Spleen (tissue), 11 donors: Measurements from ENCODE around the gene MRGPRX3. TPM values are rescaled to one million over a fixed set of nuclear protein-coding genes. Genes with fewer than 3 reads are reported as not detected.

Source experiments
- DNase-seq: peaks from one replicate; pipeline ENCODE4 v3.0.0-alpha.2; 2020
- H3K27ac ChIP-seq, 8 donors: fragments of 200-600 bp; sonication (generic) in 7 of 8; 1 replicate in 4 of 8; 2 replicates in 4 of 8; pipeline versions ENCODE4 v1.5.0 to v1.8.0; 2016 to 2021; ENCODE audit warnings: inconsistent platforms in 4 of 8, mild to moderate bottlenecking in 4 of 8, moderate library complexity in 1 of 8
- H3K27me3 ChIP-seq, 7 donors: fragments of 200-600 bp; sonication (generic) in 6 of 7; replicated peaks in 1 of 7; 1 replicate in 4 of 7; 2 replicates in 3 of 7; pipeline versions ENCODE4 v1.5.0 to v1.8.0; 2016 to 2021; ENCODE audit warnings: inconsistent platforms in 3 of 7, mild to moderate bottlenecking in 1 of 7
- H3K36me3 ChIP-seq, 6 donors: fragments of 200-600 bp; sonication (generic) in 5 of 6; 1 replicate in 4 of 6; 2 replicates in 2 of 6; pipeline versions ENCODE4 v1.5.0 to v1.8.0; 2016 to 2021; ENCODE audit warnings: inconsistent platforms in 2 of 6
- H3K4me1 ChIP-seq, 6 donors: fragments of 200-600 bp; sonication (generic) in 5 of 6; 1 replicate in 3 of 6; 2 replicates in 3 of 6; pipeline versions ENCODE4 v1.5.0 to v1.8.0; 2016 to 2021; ENCODE audit warnings: inconsistent platforms in 3 of 6
- H3K4me3 ChIP-seq, 8 donors: fragments of 200-600 bp; sonication (generic) in 7 of 8; 1 replicate in 4 of 8; 2 replicates in 4 of 8; pipeline versions ENCODE4 v1.5.0 to v1.8.0; 2016 to 2021; ENCODE audit warnings: inconsistent platforms in 4 of 8, mild to moderate bottlenecking in 4 of 8, moderate library complexity in 2 of 8
- H3K9me3 ChIP-seq, 8 donors: fragments of 200-600 bp; sonication (generic) in 7 of 8; 1 replicate in 4 of 8; 2 replicates in 4 of 8; pipeline versions ENCODE4 v1.5.0 to v1.8.0; 2016 to 2021; ENCODE audit warnings: inconsistent platforms in 4 of 8
- POLR2A ChIP-seq, 3 donors: fragments of 450-650 bp; IDR thresholded peaks; one replicate each; pipeline ENCODE4 v1.5.1; 2017; ENCODE audit warnings: antibody characterized with exemption in 3 of 3, mild to moderate bottlenecking in 1 of 3
- POLR2AphosphoS5 ChIP-seq, 3 donors: sonication (generic); formaldehyde crosslinking; IDR thresholded peaks; one replicate each; pipeline ENCODE4 v1.5.1; 2017; ENCODE audit warnings: antibody characterized with exemption in 3 of 3
- WGBS, 5 donors: extraction: QIAGEN DNeasy Blood & Tissue Kit in 3 of 5; methylation state at CpG; one replicate each; pipeline versions ENCODE4 v1.1.5 to v1.1.7; 2013 to 2018; 5-methylcytosine and 5-hydroxymethylcytosine counted together
- intact Hi-C: fragments of 100-400 bp; cut with DNase I; formaldehyde crosslinking; loops from one replicate; pipeline ENCODE4 v1.15.0; 2023; ENCODE audit warnings: low total_unique reads
- polyA plus RNA-seq, 3 donors: library from polyadenylated mRNA; stranded (reverse); fragments of 200-250 nt; gene quantifications; one replicate each; pipeline ENCODE4 v1.2.1, GENCODE V29; 2013
- total RNA-seq, 7 donors: library from RNA; depleted of rRNA in 3 of 7; stranded (reverse); fragments of >200 nt in 3 of 7; fragmentation: NEBNext Ultra II Directional in 4 of 7; extraction: Animal tissue kit (Norgen Biotek cat#: 25700) in 4 of 7; gene quantifications; one replicate each; pipeline versions ENCODE4 v1.1.0 to v1.2.1, GENCODE V29; 2016 to 2021
- TF ChIP-seq, protein P1 (sequence below), 11 experiments: fragments of 200-600 bp in 7 of 11; fragments of 450-650 bp in 4 of 11; sonication (generic) in 4 of 11; IDR thresholded peaks in 8 of 11; conservative IDR thresholded peaks in 3 of 11; 1 replicate in 7 of 11; 2 replicates in 4 of 11; pipeline versions ENCODE4 v1.4.0 to v1.8.0; 2016 to 2021; ENCODE audit warnings: antibody characterized with exemption in 11 of 11, inconsistent platforms in 4 of 11, mild to moderate bottlenecking in 1 of 11
- donor health status: healthy with polysubstance abuse.
- donor health status: DM: no; HTN: no; CAD: no; lungs with moderate emphysema.
- donor health status: DM: no; HTN: no; CAD: no.
- donor health status: Bipolar disorder and iron deficiency.
- donor health status: healthy.
- donor health status: DM: no; HTN: no; CAD: no.
- donor health status: DM: yes; HTN: yes; CAD: no.

The MRGPRX3 gene
- total and polyA plus RNA-seq, 10 donors: not detected

DNA sequence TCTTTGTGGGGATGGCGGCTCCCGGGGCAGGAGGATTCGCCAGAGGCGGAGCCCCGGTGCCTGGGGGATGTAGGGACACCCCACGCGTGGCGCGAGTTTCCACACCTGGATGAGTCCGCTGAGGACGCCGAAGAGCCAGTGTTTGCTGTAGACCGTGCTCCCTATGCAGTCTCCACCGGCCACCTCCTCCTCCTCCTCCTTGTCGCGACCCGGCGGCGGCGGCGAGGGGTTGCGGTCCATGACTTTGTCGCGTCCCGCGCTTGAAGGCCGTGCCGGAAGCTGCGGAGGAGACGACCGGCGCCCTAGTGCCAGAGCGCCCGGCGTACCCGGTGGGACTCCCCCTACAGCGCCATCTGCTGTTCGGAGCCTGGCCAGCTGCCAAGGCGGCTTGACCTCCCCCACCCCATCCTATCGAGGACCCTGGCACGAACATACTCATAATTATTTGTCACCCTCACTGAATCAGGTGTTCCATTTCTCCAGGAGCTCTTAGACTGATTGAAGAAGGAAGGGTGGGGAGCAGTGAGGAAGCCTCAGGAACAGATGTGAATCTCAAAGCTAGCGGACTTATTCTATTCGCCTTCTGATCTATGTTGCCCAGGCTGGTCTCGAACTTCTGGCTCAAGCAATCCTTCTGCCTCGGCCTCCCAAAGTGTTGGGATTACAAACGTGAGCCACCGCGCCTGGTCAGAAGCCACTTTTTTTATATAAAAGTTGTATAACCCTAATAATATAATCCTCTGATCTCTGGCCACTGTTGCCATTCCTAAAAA is 26.4 kb upstream of the MRGPRX3 start, which contains the start of gene SAAL1:
Gene SAAL1, minus strand, starts transcription at position 281 of the 773 bp plus-strand sequence. Its CDS starts 41 bp downstream, at position 240.
- peak; percentile 97 for DNase-seq
- Histone ChIP-seq H3K27ac (peak within 1 kb of the TSS in 6 of 8 donors; percentile 41 to 83 (median 78)), H3K4me1 (peaks cover 7 to 43% (median 21%) of the 10 kb centered on the region in 6 donors), H3K9me3 (no peaks in the 10 kb centered on the region), H3K36me3 (peaks cover 0 to 29% (median 16%) of the 10 kb centered on the region in 6 donors), H3K4me3 (peak within 1 kb of the TSS; percentile 65 to 92 (median 84)), H3K27me3 (peaks cover 0 to 4% (median 0%) of the 10 kb centered on the region in 7 donors)
- WGBS, 5 donors: 5 to 13% (median 6%) methylated on average over 21 to 48 of the region's 48 CpGs
- TF ChIP-seq POLR2AphosphoS5 (IDR thresholded peaks at IDR 0.05): peak; percentile 92 to 93 (median 93)
- TF ChIP-seq, protein P1, sequence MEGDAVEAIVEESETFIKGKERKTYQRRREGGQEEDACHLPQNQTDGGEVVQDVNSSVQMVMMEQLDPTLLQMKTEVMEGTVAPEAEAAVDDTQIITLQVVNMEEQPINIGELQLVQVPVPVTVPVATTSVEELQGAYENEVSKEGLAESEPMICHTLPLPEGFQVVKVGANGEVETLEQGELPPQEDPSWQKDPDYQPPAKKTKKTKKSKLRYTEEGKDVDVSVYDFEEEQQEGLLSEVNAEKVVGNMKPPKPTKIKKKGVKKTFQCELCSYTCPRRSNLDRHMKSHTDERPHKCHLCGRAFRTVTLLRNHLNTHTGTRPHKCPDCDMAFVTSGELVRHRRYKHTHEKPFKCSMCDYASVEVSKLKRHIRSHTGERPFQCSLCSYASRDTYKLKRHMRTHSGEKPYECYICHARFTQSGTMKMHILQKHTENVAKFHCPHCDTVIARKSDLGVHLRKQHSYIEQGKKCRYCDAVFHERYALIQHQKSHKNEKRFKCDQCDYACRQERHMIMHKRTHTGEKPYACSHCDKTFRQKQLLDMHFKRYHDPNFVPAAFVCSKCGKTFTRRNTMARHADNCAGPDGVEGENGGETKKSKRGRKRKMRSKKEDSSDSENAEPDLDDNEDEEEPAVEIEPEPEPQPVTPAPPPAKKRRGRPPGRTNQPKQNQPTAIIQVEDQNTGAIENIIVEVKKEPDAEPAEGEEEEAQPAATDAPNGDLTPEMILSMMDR (IDR thresholded peaks at IDR 0.05 in 8 of 11, conservative IDR thresholded peaks at IDR 0.05 in 3 of 11): peak; percentile 40 to 87 (median 75)
- TF ChIP-seq POLR2A (IDR thresholded peaks at IDR 0.05): no peak
- intact Hi-C loops: loop anchor here (5.0 kb wide), 1 partner anchor 94 kb away; the partner anchor contains the start of gene SERGEF

DNA sequence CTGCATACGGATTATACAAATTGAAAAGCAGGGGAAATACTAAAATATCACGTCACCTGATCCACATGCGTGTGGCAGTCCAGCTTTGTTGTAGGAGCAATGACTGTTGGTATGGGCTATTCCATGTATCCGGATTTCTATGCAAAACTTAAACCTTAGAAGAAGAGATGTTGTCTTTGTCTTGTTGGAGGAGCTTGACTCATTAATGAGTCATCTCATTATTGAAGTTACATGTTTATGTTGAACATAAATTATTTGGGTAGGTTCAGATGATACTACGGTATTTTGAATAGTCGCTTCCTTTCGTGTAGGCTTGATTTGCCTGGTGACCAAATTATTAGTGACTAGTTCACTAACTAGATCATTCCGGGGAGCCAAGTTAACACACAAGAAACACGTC is 25.7 kb upstream of the MRGPRX3 start:
- 82 to 93% (median 90%) methylated on average over 9 of the region's 9 CpGs for WGBS, 5 donors
- Histone ChIP-seq H3K27ac (no peak overlapping the region), H3K36me3 (peaks cover 0 to 22% (median 12%) of the 10 kb centered on the region in 6 donors), H3K4me3 (peak overlapping the region in 2 of 8 donors; percentile 86 to 91), H3K4me1 (peaks cover 7 to 36% (median 21%) of the 10 kb centered on the region in 6 donors), H3K9me3 (no peaks in the 10 kb centered on the region), H3K27me3 (peaks cover 0 to 4% (median 0%) of the 10 kb centered on the region in 7 donors)
- intact Hi-C loops: loop anchor here (5.0 kb wide), 1 partner anchor 94 kb away; the partner anchor contains the start of gene SERGEF
- no peak for DNase-seq
- no peak for TF ChIP-seq POLR2AphosphoS5 (IDR thresholded peaks at IDR 0.05)
- TF ChIP-seq, protein P1 (IDR thresholded peaks at IDR 0.05 in 8 of 11, conservative IDR thresholded peaks at IDR 0.05 in 3 of 11): no peak
- TF ChIP-seq POLR2A (IDR thresholded peaks at IDR 0.05): no peak

DNA sequence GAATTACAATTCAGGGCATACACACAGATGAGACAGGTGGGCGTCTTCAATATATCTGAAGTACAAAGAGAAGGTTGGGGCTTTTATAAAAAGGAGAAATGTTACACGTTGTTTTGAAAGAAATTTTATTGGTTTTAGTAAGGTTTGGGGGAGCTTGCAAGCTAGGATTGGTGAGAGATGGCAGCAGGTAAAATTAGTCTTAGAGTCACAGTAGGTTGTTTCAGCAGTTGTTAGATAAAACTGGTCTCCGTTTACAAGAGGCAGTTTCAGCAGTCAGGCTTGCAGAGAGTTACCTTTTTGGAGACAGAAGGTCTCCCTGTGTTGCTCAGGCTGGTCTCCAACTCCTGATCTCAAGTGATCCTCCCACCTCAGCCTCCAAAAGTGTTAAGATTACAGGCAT is 24.1 kb upstream of the MRGPRX3 start:
- intact Hi-C loops: loop anchor here (5.0 kb wide), 1 partner anchor 96 kb away; the partner anchor contains the start of gene SERGEF
- WGBS, 5 donors: 57 to 73% (median 71%) methylated on average over 3 of the region's 3 CpGs

More for the DNA sequence above, 24.1 kb upstream of the MRGPRX3 start:
- TF ChIP-seq POLR2A (IDR thresholded peaks at IDR 0.05) (no peak), POLR2AphosphoS5 (IDR thresholded peaks at IDR 0.05) (no peak)
- TF ChIP-seq, protein P1 (IDR thresholded peaks at IDR 0.05 in 8 of 11, conservative IDR thresholded peaks at IDR 0.05 in 3 of 11): no peak
- Histone ChIP-seq H3K4me3 (no peak overlapping the region), H3K36me3 (peaks cover 0 to 6% (median 2%) of the 10 kb centered on the region in 6 donors), H3K27me3 (peaks cover 0 to 4% (median 0%) of the 10 kb centered on the region in 7 donors), H3K9me3 (no peaks in the 10 kb centered on the region), H3K27ac (no peak overlapping the region), H3K4me1 (peaks cover 7 to 29% (median 21%) of the 10 kb centered on the region in 6 donors)
- DNase-seq: no peak
